ENCODE data around the gene ADGRF3.
A peak's percentile ranks its signal among the peaks of the same experiment; 100 is the strongest.
"Not testable (repeated sequence)": the region's sequence is repeated elsewhere in the genome, so short reads cannot be mapped to it uniquely, and the experiment has no call there.

The ADGRF3 gene

GRCh38 chr2:26364669-26365068, 18.1 kb upstream of the ADGRF3 start:
- Mint-ChIP-seq H3K27ac (ENCODE audit: low read depth) (no peak overlapping the region), H3K36me3 (ENCODE audit: insufficient read depth) (peaks cover 13% of the 10 kb centered on the region), H3K4me1 (peaks cover 23% of the 10 kb centered on the region), H3K9me3 (no peaks in the 10 kb centered on the region), H3K4me3 (no peak overlapping the region), H3K27me3 (no peaks in the 10 kb centered on the region)
- DNase-seq (ENCODE audit: low spot score in 2 of 2) (no peak), ATAC-seq (replicated peaks; ENCODE audit: extremely low read depth, poor library complexity, severe bottlenecking) (no peak)

- DNase-seq (ENCODE audit: low spot score in 2 of 2), result no peak
- H3K9me3 Mint-ChIP-seq, result no peaks in the 10 kb centered on the region
- peaks cover 13% of the 10 kb centered on the region for H3K36me3 Mint-ChIP-seq (ENCODE audit: insufficient read depth)
- no peak overlapping the region for H3K4me3 Mint-ChIP-seq
- peaks cover 30% of the 10 kb centered on the region for H3K4me1 Mint-ChIP-seq
- H3K27ac Mint-ChIP-seq (ENCODE audit: low read depth), result no peak overlapping the region
- H3K27me3 Mint-ChIP-seq, result no peaks in the 10 kb centered on the region
- no peak for ATAC-seq (replicated peaks; ENCODE audit: extremely low read depth, poor library complexity, severe bottlenecking)
Observed at GRCh38 chr2:26363958-26364357, 17.4 kb upstream of the ADGRF3 start.

GRCh38 chr2:26363323-26363722, 16.7 kb upstream of the ADGRF3 start:
- Mint-ChIP-seq H3K27me3 (no peaks in the 10 kb centered on the region), H3K36me3 (ENCODE audit: insufficient read depth) (peaks cover 10% of the 10 kb centered on the region), H3K4me1 (peaks cover 36% of the 10 kb centered on the region), H3K27ac (ENCODE audit: low read depth) (peak overlapping the region; percentile 1), H3K4me3 (no peak overlapping the region), H3K9me3 (no peaks in the 10 kb centered on the region)
- ATAC-seq (replicated peaks; ENCODE audit: extremely low read depth, poor library complexity, severe bottlenecking) (no peak), DNase-seq (ENCODE audit: low spot score in 2 of 2) (no peak)

GRCh38 chr2:26359886-26360473, 13.4 kb upstream of the ADGRF3 start:
- Mint-ChIP-seq H3K27me3 (no peaks in the 10 kb centered on the region), H3K27ac (ENCODE audit: low read depth) (peak overlapping the region; percentile 87), H3K9me3 (no peaks in the 10 kb centered on the region), H3K4me3 (no peak overlapping the region), H3K4me1 (peaks cover 64% of the 10 kb centered on the region), H3K36me3 (ENCODE audit: insufficient read depth) (peaks cover 5% of the 10 kb centered on the region)
- ATAC-seq (replicated peaks; ENCODE audit: extremely low read depth, poor library complexity, severe bottlenecking) (no peak), DNase-seq (ENCODE audit: low spot score in 2 of 2) (no peak)

- peaks cover 71% of the 10 kb centered on the region for H3K4me1 Mint-ChIP-seq
- H3K9me3 Mint-ChIP-seq, result no peaks in the 10 kb centered on the region
- ATAC-seq (replicated peaks; ENCODE audit: extremely low read depth, poor library complexity, severe bottlenecking), result no peak
- peaks cover 8% of the 10 kb centered on the region for H3K36me3 Mint-ChIP-seq (ENCODE audit: insufficient read depth)
- no peak for DNase-seq (ENCODE audit: low spot score in 2 of 2)
- no peaks in the 10 kb centered on the region for H3K27me3 Mint-ChIP-seq
- no peak overlapping the region for H3K27ac Mint-ChIP-seq (ENCODE audit: low read depth)
- no peak overlapping the region for H3K4me3 Mint-ChIP-seq
Observed at GRCh38 chr2:26356771-26357170, 10.2 kb upstream of the ADGRF3 start.

GRCh38 chr2:26356111-26356510, 9.5 kb upstream of the ADGRF3 start:
- Mint-ChIP-seq H3K27me3 (no peaks in the 10 kb centered on the region), H3K4me3 (no peak overlapping the region), H3K9me3 (no peaks in the 10 kb centered on the region), H3K27ac (ENCODE audit: low read depth) (no peak overlapping the region), H3K4me1 (peaks cover 77% of the 10 kb centered on the region), H3K36me3 (ENCODE audit: insufficient read depth) (peaks cover 8% of the 10 kb centered on the region)
- DNase-seq (ENCODE audit: low spot score in 2 of 2) (no peak), ATAC-seq (replicated peaks; ENCODE audit: extremely low read depth, poor library complexity, severe bottlenecking) (no peak)

- ATAC-seq (replicated peaks; ENCODE audit: extremely low read depth, poor library complexity, severe bottlenecking), result no peak
- Mint-ChIP-seq H3K27me3 (no peaks in the 10 kb centered on the region), H3K4me1 (peaks cover 70% of the 10 kb centered on the region), H3K4me3 (no peak overlapping the region), H3K36me3 (ENCODE audit: insufficient read depth) (peaks cover 8% of the 10 kb centered on the region), H3K27ac (ENCODE audit: low read depth) (no peak overlapping the region), H3K9me3 (no peaks in the 10 kb centered on the region)
- no peak for DNase-seq (ENCODE audit: low spot score in 2 of 2)
Observed at GRCh38 chr2:26355038-26355995, 8.7 kb upstream of the ADGRF3 start.

- not testable (repeated sequence) for H3K27me3 Mint-ChIP-seq; H3K36me3 Mint-ChIP-seq (ENCODE audit: insufficient read depth); H3K4me3 Mint-ChIP-seq; DNase-seq (ENCODE audit: low spot score in 2 of 2); ATAC-seq (replicated peaks; ENCODE audit: extremely low read depth, poor library complexity, severe bottlenecking); H3K9me3 Mint-ChIP-seq
- Mint-ChIP-seq H3K4me1 (peaks cover 62% of the 10 kb centered on the region), H3K27ac (ENCODE audit: low read depth) (peak overlapping the region; percentile 35)
Observed at GRCh38 chr2:26354469-26354868, 7.9 kb upstream of the ADGRF3 start.

- DNase-seq (ENCODE audit: low spot score in 2 of 2), result no peak
- H3K27me3 Mint-ChIP-seq, result no peaks in the 10 kb centered on the region
- peaks cover 56% of the 10 kb centered on the region for H3K4me1 Mint-ChIP-seq
- ATAC-seq (replicated peaks; ENCODE audit: extremely low read depth, poor library complexity, severe bottlenecking), result no peak
- H3K27ac Mint-ChIP-seq (ENCODE audit: low read depth), result no peak overlapping the region
- no peaks in the 10 kb centered on the region for H3K9me3 Mint-ChIP-seq
- peaks cover 7% of the 10 kb centered on the region for H3K36me3 Mint-ChIP-seq (ENCODE audit: insufficient read depth)
- no peak overlapping the region for H3K4me3 Mint-ChIP-seq
Observed at GRCh38 chr2:26352892-26353291, 6.3 kb upstream of the ADGRF3 start.

GRCh38 chr2:26351375-26352090, 4.9 kb upstream of the ADGRF3 start:
- Mint-ChIP-seq H3K4me3 (no peak overlapping the region), H3K27ac (ENCODE audit: low read depth) (peak overlapping the region; percentile 30), H3K27me3 (no peaks in the 10 kb centered on the region), H3K4me1 (peaks cover 56% of the 10 kb centered on the region), H3K36me3 (ENCODE audit: insufficient read depth) (peaks cover 8% of the 10 kb centered on the region), H3K9me3 (no peaks in the 10 kb centered on the region)
- ATAC-seq (replicated peaks; ENCODE audit: extremely low read depth, poor library complexity, severe bottlenecking) (no peak), DNase-seq (ENCODE audit: low spot score in 2 of 2) (no peak)

- ATAC-seq (replicated peaks; ENCODE audit: extremely low read depth, poor library complexity, severe bottlenecking) (no peak), DNase-seq (ENCODE audit: low spot score in 2 of 2) (no peak)
- H3K27me3 Mint-ChIP-seq, result no peaks in the 10 kb centered on the region
- peaks cover 53% of the 10 kb centered on the region for H3K4me1 Mint-ChIP-seq
- no peaks in the 10 kb centered on the region for H3K9me3 Mint-ChIP-seq
- H3K27ac Mint-ChIP-seq (ENCODE audit: low read depth), result peak overlapping the region; percentile 59
- H3K4me3 Mint-ChIP-seq, result no peak overlapping the region
- H3K36me3 Mint-ChIP-seq (ENCODE audit: insufficient read depth), result peaks cover 13% of the 10 kb centered on the region
Observed at GRCh38 chr2:26349690-26350089, 3.1 kb upstream of the ADGRF3 start.

- DNase-seq (ENCODE audit: low spot score in 2 of 2), result no peak
- ATAC-seq (replicated peaks; ENCODE audit: extremely low read depth, poor library complexity, severe bottlenecking), result no peak
- peak overlapping the region; percentile 99 for H3K27ac Mint-ChIP-seq (ENCODE audit: low read depth)
- H3K4me1 Mint-ChIP-seq, result peaks cover 48% of the 10 kb centered on the region
- no peaks in the 10 kb centered on the region for H3K27me3 Mint-ChIP-seq
- H3K4me3 Mint-ChIP-seq, result peak overlapping the region; percentile 97
- no peaks in the 10 kb centered on the region for H3K9me3 Mint-ChIP-seq
- H3K36me3 Mint-ChIP-seq (ENCODE audit: insufficient read depth), result peaks cover 13% of the 10 kb centered on the region
Observed at GRCh38 chr2:26347286-26347865, 787 bp upstream of the ADGRF3 start.
